ENCODE measurements around the gene MIS18A. TPM values are rescaled to one million over a fixed set of nuclear protein-coding genes. Genes with fewer than 3 reads are reported as not detected.

MIS18A gene
- total and polyA plus RNA-seq, 2 experiments from 2014 or later: 46.1 to 133 TPM

- Mint-ChIP-seq H3K27me3 (ENCODE audit: insufficient read depth, low read depth, poor library complexity) (peaks cover 4% of the 10 kb centered on the region), H3K4me1 (no peaks in the 10 kb centered on the region), H3K27ac (no peak overlapping the region), H3K9me3 (no peaks in the 10 kb centered on the region), H3K4me3 (no peak overlapping the region), H3K36me3 (ENCODE audit: low read depth) (peaks cover 95% of the 10 kb centered on the region)
- Histone ChIP-seq H4K20me1 (replicated peaks; ENCODE audit: insufficient read depth) (peaks cover 5% of the 10 kb centered on the region; the same call in 1 of the 2 replicates), H3K79me2 (replicated peaks; ENCODE audit: insufficient read depth) (no peaks in the 10 kb centered on the region), H3K4me3 (no peak overlapping the region), H3F3A (replicated peaks; ENCODE audit: low read depth) (no peaks in the 10 kb centered on the region), H3K4me2 (no peak overlapping the region), H3K9me2 (ENCODE audit: insufficient read depth) (no peaks in the 10 kb centered on the region), H3K27ac (ENCODE audit: low read depth) (no peak overlapping the region), H3K4me1 (ENCODE audit: insufficient read depth) (no peaks in the 10 kb centered on the region), H2AFZ (no peak overlapping the region), H3K27me3 (ENCODE audit: insufficient read depth) (no peaks in the 10 kb centered on the region), H3K36me3 (ENCODE audit: insufficient read depth) (peaks cover 66% of the 10 kb centered on the region)
- TF ChIP-seq CTCF (conservative IDR thresholded peaks at IDR 0.05; ENCODE audit: low read depth in 2 of 2) (no peak), NANOG (IDR thresholded peaks at IDR 0.05; ENCODE audit: borderline replicate concordance) (no peak), ZNF114 (CRISPR knock-in tag; IDR thresholded peaks at IDR 0.05) (no peak), EZH2 (IDR thresholded peaks at IDR 0.05; ENCODE audit: low read depth, unreplicated experiment) (no peak), EZH2phosphoT487 (IDR thresholded peaks at IDR 0.05; ENCODE audit: unreplicated experiment) (no peak), ZNF331 (CRISPR knock-in tag; IDR thresholded peaks at IDR 0.05; ENCODE audit: low read depth) (no peak), CREB1 (CRISPR knock-in tag; IDR thresholded peaks at IDR 0.05; ENCODE audit: low read depth) (no peak), POLR2AphosphoS5 (IDR thresholded peaks at IDR 0.05; ENCODE audit: low read depth) (no peak), JUNB (IDR thresholded peaks at IDR 0.05; ENCODE audit: unreplicated experiment) (no peak), ZNF462 (CRISPR knock-in tag; IDR thresholded peaks at IDR 0.05) (no peak), STAT1 (IDR thresholded peaks at IDR 0.05; ENCODE audit: unreplicated experiment) (no peak), REST (IDR thresholded peaks at IDR 0.05; ENCODE audit: unreplicated experiment) (no peak), ETS1 (IDR thresholded peaks at IDR 0.05) (no peak)
- DNase-seq (ENCODE audit: low spot score) (no peak), ATAC-seq (no peak)
These were observed 41.9 kb upstream of the MIS18A start for GRCh38 chr21:32320726-32321125.
